HG02623 (cell line): ENCODE data around the gene ARMC7.
A peak's percentile ranks its signal among the peaks of the same experiment; 100 is the strongest.
"Not testable (repeated sequence)": the region's sequence is repeated elsewhere in the genome, so short reads cannot be mapped to it uniquely, and the experiment has no call there.

Source experiments
- ATAC-seq: cut with Tn5 transposase; IDR thresholded peaks from one replicate; pipeline ENCODE4 v1.9.1; 2021; ENCODE audit warnings: moderate library complexity; ENCODE audit not compliant: unreplicated experiment

Gene ARMC7

DNA sequence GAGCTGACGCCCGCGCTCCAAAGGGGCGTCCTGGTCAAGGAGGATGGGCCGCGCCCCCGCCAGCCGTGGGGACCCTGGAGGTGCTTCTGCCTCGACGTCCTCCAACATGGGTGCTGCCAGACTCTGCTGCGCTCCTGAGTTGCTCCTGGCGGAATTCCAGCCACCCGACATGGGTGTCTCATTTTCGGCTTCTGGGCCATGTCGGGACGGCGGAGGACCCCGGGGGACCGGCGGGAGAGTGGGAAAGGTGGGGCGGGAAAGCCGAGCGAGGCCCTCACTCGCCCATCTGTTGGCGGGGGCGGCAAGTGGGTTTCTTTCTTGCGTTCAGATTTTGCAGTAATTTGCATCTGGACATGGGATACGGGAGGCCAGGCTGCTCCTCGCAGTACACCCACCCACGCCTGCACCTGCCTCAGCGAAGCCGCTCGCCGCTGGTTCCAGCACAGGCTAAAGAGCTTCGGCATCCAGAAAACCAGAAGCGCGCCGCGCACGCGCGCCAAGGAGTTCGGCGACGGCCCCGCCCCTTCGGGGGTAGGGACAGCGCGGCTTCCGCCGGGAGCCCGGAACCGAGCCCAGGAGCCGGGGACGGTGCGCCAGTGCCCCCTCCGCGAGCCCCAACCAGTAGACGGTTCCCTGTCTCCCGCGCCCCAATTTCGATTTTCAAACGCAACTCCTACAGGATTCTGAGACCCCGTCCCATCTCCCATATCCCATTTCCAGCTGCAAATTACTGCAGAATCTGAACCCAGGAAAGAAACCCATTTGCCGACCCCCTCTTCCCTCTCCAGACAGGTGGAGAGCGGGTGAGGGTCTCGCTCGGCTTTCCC lies at the start of gene ARMC7:
ARMC7 (plus strand) TSS at position 563 of the 827 bp plus-strand sequence. CDS start 320 bp downstream, outside the sequence.
- peak; percentile 65 for ATAC-seq

DNA sequence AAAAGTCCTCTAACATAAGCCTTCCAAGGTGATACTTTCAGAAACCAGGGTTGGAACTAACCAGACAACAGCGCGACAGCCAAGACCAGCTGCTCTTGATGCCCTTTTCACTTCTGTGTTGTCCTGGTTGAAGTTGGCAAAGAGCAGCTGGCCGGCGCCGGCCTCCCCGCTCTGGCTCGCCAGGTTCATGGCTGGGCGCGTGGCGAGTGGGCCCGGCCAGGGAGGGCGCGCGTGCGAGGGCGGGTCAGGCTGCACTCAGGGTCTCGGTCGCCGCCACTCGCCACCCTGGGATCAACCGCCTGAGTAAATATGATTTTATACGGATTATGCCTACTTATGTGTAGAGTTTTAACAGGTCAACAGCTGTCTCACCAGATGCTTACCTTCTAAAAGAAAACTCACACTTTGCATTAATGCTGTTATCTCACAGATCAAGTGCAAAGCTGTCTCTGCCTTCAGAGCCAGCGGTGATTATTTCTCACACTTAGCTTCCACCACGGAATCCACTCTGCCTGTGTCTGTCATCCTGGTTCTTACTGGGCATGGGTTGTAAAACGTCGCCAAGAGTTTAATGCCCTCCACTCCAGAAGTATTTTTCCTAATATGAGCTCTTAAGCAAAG lies 49.2 kb upstream of the ARMC7 start:
- no peak for ATAC-seq

GRCh38 chr17:75061055-75061438 lies 48.7 kb upstream of the ARMC7 start:
- no peak for ATAC-seq

DNA sequence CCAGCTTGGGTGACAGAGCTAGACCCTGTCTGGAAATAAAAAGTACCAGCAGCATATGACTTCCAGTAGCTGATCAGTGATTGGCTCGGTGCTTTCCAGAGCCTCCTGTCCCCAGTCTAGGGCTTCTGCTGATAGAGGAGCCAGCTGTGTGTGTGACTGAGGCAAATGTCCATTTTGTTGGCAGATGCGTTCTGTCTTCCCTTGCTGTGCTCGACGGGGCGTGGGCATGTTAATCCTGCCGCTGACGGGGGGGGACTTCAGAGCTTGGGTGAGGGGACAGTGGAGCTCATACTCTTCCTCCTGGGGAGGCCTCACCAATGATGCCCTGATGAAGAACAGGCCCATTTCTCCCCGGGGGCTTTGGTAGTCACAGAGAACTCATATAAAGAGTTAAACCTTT lies 48.2 kb upstream of the ARMC7 start:
- ATAC-seq, result no peak

DNA sequence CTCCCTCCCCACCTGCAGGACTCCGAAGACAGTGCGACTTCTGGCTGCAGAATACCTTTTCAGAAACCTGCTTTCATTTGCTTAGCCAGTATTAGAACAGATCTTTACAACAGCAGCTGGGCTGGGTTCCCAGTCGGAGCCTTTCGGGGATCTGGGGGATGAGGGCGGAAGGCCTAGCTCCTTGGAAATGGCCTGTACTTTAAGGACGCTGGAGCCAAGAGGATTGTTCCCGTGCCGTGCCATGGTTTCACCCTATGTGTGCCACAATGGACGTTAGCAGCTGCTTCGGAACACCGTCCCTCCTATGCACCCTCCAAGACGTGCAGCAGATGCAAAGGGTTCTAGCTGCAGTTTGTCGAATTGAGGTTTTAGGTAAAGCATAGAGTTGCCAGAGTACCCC lies 46.6 kb upstream of the ARMC7 start:
- no peak for ATAC-seq

- ATAC-seq, result no peak
These were observed 46.1 kb upstream of the ARMC7 start for GRCh38 chr17:75063626-75064025.

DNA sequence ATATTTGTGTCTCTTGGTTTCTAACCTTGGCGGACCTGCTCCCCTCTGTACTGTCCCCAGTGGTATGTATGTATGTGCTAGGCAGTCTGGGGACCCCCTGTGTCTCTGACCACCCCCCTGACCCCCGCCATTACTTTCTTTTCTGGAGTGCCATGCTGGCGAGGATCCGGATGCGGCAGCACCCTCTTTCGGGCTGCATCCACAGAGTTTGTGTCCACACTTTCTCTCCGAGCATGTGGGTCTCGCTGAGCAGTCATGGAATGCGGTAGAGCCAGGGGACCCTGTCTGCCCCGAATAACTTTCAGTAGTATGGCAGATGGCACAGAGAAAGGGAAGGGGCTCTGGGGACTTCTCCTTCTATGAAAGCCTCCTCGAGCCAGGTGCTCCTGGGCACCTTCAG lies 45.7 kb upstream of the ARMC7 start:
- no peak for ATAC-seq

- ATAC-seq, result no peak
These were observed 45.3 kb upstream of the ARMC7 start for GRCh38 chr17:75064460-75064859.

- no peak for ATAC-seq
These were observed 44.8 kb upstream of the ARMC7 start for GRCh38 chr17:75064867-75065561.

GRCh38 chr17:75065562-75066151 lies 44.1 kb upstream of the ARMC7 start:
- no peak for ATAC-seq

DNA sequence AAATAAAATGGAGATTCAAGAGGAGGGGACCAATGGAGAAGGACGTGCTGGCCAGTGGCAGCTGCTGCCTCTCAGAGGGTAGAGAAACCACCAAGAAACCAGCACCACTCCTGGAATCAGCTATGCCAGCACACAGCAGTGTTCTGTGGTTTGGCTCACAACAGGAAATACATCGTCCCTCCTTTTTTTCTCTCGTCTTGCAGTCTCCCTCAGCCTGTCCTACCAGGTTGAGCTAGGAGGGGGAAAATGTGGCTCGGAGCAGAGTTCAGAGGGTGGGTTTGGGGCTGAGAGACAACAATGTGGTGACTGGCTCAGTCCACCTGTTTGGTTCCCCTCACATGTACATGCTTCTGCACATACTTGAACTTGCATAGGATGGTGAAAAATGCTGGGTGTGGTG lies 41.9 kb upstream of the ARMC7 start:
- ATAC-seq, result no peak

- no peak for ATAC-seq
These were observed 41.0 kb upstream of the ARMC7 start for GRCh38 chr17:75068750-75069149.

DNA sequence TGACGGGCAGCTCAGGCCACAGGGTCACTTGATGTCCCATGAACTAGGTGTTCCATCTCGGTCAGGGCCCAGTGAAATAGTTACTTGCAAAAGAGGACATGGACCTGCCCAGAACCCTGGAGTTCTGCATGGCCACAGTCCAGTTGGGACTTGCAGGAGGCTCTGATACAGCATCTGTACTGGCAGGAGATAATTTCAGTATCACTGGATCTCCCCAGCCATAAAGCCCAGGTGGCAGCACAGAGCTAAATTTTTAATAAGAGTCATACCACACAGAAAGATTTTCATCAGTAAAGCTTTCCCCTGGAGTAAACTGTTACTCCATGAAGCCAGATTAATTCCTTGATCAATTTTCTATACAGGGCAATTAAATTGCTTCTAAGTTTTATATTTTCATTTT lies 40.0 kb upstream of the ARMC7 start:
- ATAC-seq, result no peak

GRCh38 chr17:75071478-75072271 lies 38.1 kb upstream of the ARMC7 start:
- not testable (repeated sequence) for ATAC-seq

DNA sequence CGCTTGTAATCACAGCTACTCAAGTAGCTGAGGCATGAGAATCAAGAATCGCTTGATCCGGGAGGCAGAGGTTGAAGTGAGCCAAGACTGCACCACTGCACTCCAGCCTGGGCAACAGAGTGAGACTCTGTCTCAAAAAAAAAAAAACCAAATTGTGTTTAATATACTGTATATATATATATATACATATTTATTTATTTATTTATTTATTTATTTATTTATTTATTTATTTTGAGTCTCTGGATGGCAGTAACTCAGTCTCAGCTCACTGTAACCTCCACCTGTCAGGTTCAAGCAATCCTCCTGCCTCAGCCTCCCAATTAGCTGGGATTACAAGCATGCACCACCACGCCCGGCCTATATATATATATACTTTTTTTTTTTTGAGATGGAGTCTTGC lies 36.9 kb upstream of the ARMC7 start:
- not testable (repeated sequence) for ATAC-seq

- no peak for ATAC-seq
These were observed 36.1 kb upstream of the ARMC7 start for GRCh38 chr17:75073618-75074047.

DNA sequence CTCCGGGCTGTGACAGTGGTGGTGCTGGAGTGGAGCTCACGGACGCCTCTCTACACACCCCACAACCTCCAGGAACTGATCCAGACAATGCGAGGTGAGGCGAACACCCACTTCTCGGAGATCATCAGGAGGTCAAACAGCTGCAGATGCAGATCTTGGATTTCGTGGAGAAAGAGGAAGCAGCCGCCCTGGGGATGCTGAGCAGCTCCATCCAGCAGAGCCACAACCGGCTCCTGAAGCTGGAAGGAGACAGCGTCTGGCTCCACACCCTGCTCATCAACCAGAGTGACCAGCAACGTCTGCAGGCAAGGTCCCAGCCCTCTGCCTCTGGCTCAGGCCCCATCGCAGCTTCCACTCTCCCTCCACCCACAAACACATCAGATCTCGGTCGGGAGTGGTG lies 35.2 kb upstream of the ARMC7 start:
- no peak for ATAC-seq

- ATAC-seq, result no peak
These were observed 34.0 kb upstream of the ARMC7 start for GRCh38 chr17:75075597-75076336.

DNA sequence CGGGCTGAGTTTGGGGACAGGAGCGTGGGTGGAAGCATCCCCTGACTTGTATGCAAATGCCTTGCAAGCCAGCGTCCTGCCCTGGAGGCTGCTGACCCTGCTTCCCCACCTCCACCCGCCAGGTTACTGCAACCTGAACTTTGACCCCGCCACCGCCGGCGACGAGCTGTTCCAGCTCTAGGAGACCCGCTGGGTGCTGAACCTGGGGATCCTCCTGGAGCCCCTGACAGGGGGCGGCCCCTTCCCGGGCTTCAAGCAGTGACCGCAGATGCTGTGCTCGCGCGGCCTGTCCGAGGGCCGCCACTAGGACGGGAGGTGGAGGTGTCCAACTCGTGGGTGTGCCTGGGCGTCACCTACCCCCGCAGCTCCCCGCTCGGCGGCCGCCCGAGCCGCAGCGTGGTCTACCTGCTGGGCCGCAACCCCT lies 32.7 kb upstream of the ARMC7 start:
- no peak for ATAC-seq
